COLO668 (cell line): ENCODE measurements around the gene LUM.

ENCODE experiments used
- DNase-seq: peaks from one replicate; lab custom pipeline; 2025; ENCODE audit not compliant: unreplicated experiment; lab: John Stamatoyannopoulos, UW

The LUM gene

GRCh38 chr12:91111366-91112325 is at the start of gene LUM:
LUM (minus strand) TSS chr12:91111494; CDS start chr12:91108979, 2,515 bp downstream.
- DNase-seq: no peak

GRCh38 chr12:91161009-91161408 is 49.7 kb upstream of the LUM start:
- no peak for DNase-seq

GRCh38 chr12:91155990-91156389 is 44.7 kb upstream of the LUM start:
- no peak for DNase-seq

GRCh38 chr12:91154131-91154530 is 42.8 kb upstream of the LUM start:
- DNase-seq: no peak

GRCh38 chr12:91144053-91144452 is 32.8 kb upstream of the LUM start:
- no peak for DNase-seq

GRCh38 chr12:91143206-91143605 is 31.9 kb upstream of the LUM start:
- no peak for DNase-seq

- DNase-seq: no peak
Observed at GRCh38 chr12:91142221-91142631, 30.9 kb upstream of the LUM start.

GRCh38 chr12:91140026-91140931 is 29.0 kb upstream of the LUM start:
- DNase-seq: no peak

- no peak for DNase-seq
Observed at GRCh38 chr12:91139286-91139685, 28.0 kb upstream of the LUM start.

- no peak for DNase-seq
Observed at GRCh38 chr12:91138337-91138920, 27.1 kb upstream of the LUM start.

GRCh38 chr12:91133871-91134270 is 22.6 kb upstream of the LUM start:
- DNase-seq: no peak

GRCh38 chr12:91129662-91130362 is 18.5 kb upstream of the LUM start:
- no peak for DNase-seq

- no peak for DNase-seq
Observed at GRCh38 chr12:91127751-91128150, 16.5 kb upstream of the LUM start.

GRCh38 chr12:91127306-91127705 is 16.0 kb upstream of the LUM start:
- no peak for DNase-seq

- no peak for DNase-seq
Observed at GRCh38 chr12:91126516-91126915, 15.2 kb upstream of the LUM start.

GRCh38 chr12:91123236-91123916 is 12.1 kb upstream of the LUM start:
- no peak for DNase-seq

- no peak for DNase-seq
Observed at GRCh38 chr12:91120781-91121180, 9.5 kb upstream of the LUM start.

GRCh38 chr12:91119089-91119488 is 7.8 kb upstream of the LUM start:
- no peak for DNase-seq

- DNase-seq: no peak
Observed at GRCh38 chr12:91113621-91114020, 2.3 kb upstream of the LUM start.

- no peak for DNase-seq
Observed at GRCh38 chr12:91110311-91110924, 876 bp downstream of the LUM start.
